NCI-H2081 (cell line): ENCODE measurements around the gene FAM170B.

Source experiments
- DNase-seq, 2 experiments: peaks; one replicate each; lab custom pipeline; 2025; lab: John Stamatoyannopoulos, UW

FAM170B gene

GRCh38 chr10:49123981-49124950, 9.6 kb downstream of the FAM170B start:
- peak in 1 of 2 experiments; percentile 67 for DNase-seq

- no peak for DNase-seq
Measured at GRCh38 chr10:49120911-49121310, 12.9 kb downstream of the FAM170B start.

GRCh38 chr10:49119746-49120145, 14.1 kb downstream of the FAM170B start:
- DNase-seq: no peak

GRCh38 chr10:49118430-49119074, 15.3 kb downstream of the FAM170B start:
- DNase-seq: no peak

- DNase-seq: no peak
Measured at GRCh38 chr10:49117376-49118070, 16.3 kb downstream of the FAM170B start.

GRCh38 chr10:49116509-49117375, 17.1 kb downstream of the FAM170B start:
- DNase-seq: no peak

GRCh38 chr10:49115796-49116508, 17.9 kb downstream of the FAM170B start:
- no peak for DNase-seq

GRCh38 chr10:49115015-49115795, 18.6 kb downstream of the FAM170B start, which contains the start of gene VSTM4:
VSTM4 (minus strand) TSS chr10:49115522; CDS start chr10:49115485, 37 bp downstream.
- peak in 1 of 2 experiments; percentile 14 for DNase-seq

GRCh38 chr10:49114718-49115014, 19.2 kb downstream of the FAM170B start:
- DNase-seq: no peak

GRCh38 chr10:49113741-49114141, 20.1 kb downstream of the FAM170B start:
- DNase-seq: no peak

GRCh38 chr10:49112851-49113250, 21.0 kb downstream of the FAM170B start:
- no peak for DNase-seq

GRCh38 chr10:49112098-49112497, 21.7 kb downstream of the FAM170B start:
- no peak for DNase-seq

GRCh38 chr10:49111320-49111698, 22.5 kb downstream of the FAM170B start:
- no peak for DNase-seq

- no peak for DNase-seq
Measured at GRCh38 chr10:49110684-49111319, 23.0 kb downstream of the FAM170B start.

GRCh38 chr10:49109669-49110340, 24.0 kb downstream of the FAM170B start:
- no peak for DNase-seq

- DNase-seq: no peak
Measured at GRCh38 chr10:49108656-49109055, 25.2 kb downstream of the FAM170B start.

GRCh38 chr10:49107887-49108267, 25.9 kb downstream of the FAM170B start:
- no peak for DNase-seq

- DNase-seq: no peak
Measured at GRCh38 chr10:49107111-49107886, 26.5 kb downstream of the FAM170B start.
